Karpas-422 (cell line): ENCODE data around the gene TIAM2. TPM values are rescaled to one million over a fixed set of nuclear protein-coding genes. Genes with fewer than 3 reads are reported as not detected.
A peak's percentile ranks its signal among the peaks of the same experiment; 100 is the strongest.

Source experiments
- DNase-seq: peaks from one replicate; pipeline ENCODE4 v3.0.0-alpha.2; 2015
- H2AFZ ChIP-seq: fragments of 200-600 bp; sonication (generic); 2 replicates; pipeline ENCODE4 v1.6.1; 2014; ENCODE audit warnings: antibody characterized with exemption, low read length, mixed read lengths
- H3K27ac ChIP-seq: fragments of 200-600 bp; sonication (generic); 2 replicates; pipeline ENCODE4 v1.5.1; 2014; ENCODE audit warnings: mild to moderate bottlenecking, low read length, moderate library complexity
- H3K27me3 ChIP-seq: fragments of 200-600 bp; sonication (generic); 2 replicates; pipeline ENCODE4 v1.6.1; 2014; ENCODE audit warnings: low read length, mixed read lengths
- H3K36me3 ChIP-seq: fragments of 200-600 bp; sonication (generic); 2 replicates; pipeline ENCODE4 v1.6.1; 2014; ENCODE audit warnings: low read length, mixed read lengths; ENCODE audit not compliant: insufficient read depth
- H3K4me1 ChIP-seq: fragments of 200-600 bp; sonication (generic); 2 replicates; pipeline ENCODE4 v1.6.1; 2014; ENCODE audit warnings: mild to moderate bottlenecking, low read length, mixed read lengths
- H3K4me2 ChIP-seq: fragments of 200-600 bp; sonication (generic); 2 replicates; pipeline ENCODE4 v1.6.1; 2014; ENCODE audit warnings: low read length, low read depth, mild to moderate bottlenecking; ENCODE audit not compliant: poor library complexity, severe bottlenecking
- H3K4me3 ChIP-seq: fragments of 200-600 bp; sonication (generic); 2 replicates; pipeline ENCODE4 v1.5.1; 2014; ENCODE audit warnings: mild to moderate bottlenecking, antibody characterized with exemption, low read length, mixed read lengths
- H3K79me2 ChIP-seq: fragments of 200-600 bp; sonication (generic); 2 replicates; pipeline ENCODE4 v1.6.1; 2014; ENCODE audit warnings: mild to moderate bottlenecking, low read length, mixed read lengths
- H3K9ac ChIP-seq: fragments of 200-600 bp; sonication (generic); 2 replicates; pipeline ENCODE4 v1.6.0; 2014; ENCODE audit warnings: low read length
- H3K9me2 ChIP-seq: fragments of 200-600 bp; sonication (generic), shearing (Covaris generic); replicated peaks from 2 replicates; pipeline ENCODE4 v1.6.0; 2014; ENCODE audit warnings: mild to moderate bottlenecking, low read length, moderate library complexity; ENCODE audit not compliant: insufficient read depth
- H3K9me3 ChIP-seq: fragments of 300-700, 200-600 bp; sonication (generic); 2 replicates; pipeline ENCODE4 v1.6.1; 2014; ENCODE audit warnings: low read length, mixed read lengths
- H4K20me1 ChIP-seq: fragments of 200-600 bp; sonication (generic); 2 replicates; pipeline ENCODE4 v1.6.1; 2014; ENCODE audit warnings: mild to moderate bottlenecking, antibody characterized with exemption, low read length, low read depth; ENCODE audit not compliant: insufficient read depth
- total RNA-seq: library from RNA; depleted of rRNA; stranded (reverse); fragments of >200 nt; shearing (Covaris generic); gene quantifications from 2 replicates; pipeline ENCODE4 v1.2.3, GENCODE V29; 2014; ENCODE audit warnings: low replicate concordance

The TIAM2 gene
- total RNA-seq, 1 experiment from 2014 or later: 9.0 TPM

- Histone ChIP-seq H3K9me3 (no peaks in the 10 kb centered on the region), H3K36me3 (no peaks in the 10 kb centered on the region), H3K27ac (no peak overlapping the region), H3K4me3 (no peak overlapping the region), H3K4me2 (peak overlapping the region; percentile 19), H2AFZ (0 out of 2 replicates have a peak overlapping the region, but pooled peaks have one; percentile 2), H3K4me1 (no peaks in the 10 kb centered on the region), H3K9me2 (no peaks in the 10 kb centered on the region), H3K9ac (no peak overlapping the region), H4K20me1 (no peaks in the 10 kb centered on the region), H3K79me2 (no peaks in the 10 kb centered on the region), H3K27me3 (no peaks in the 10 kb centered on the region)
- DNase-seq: no peak
Measured at GRCh38 chr6:155143578-155144106, 148.5 kb downstream of the TIAM2 start.

GRCh38 chr6:155146205-155146604 lies 151.1 kb downstream of the TIAM2 start:
- Histone ChIP-seq H3K27me3 (no peaks in the 10 kb centered on the region), H3K4me1 (no peaks in the 10 kb centered on the region), H3K79me2 (no peaks in the 10 kb centered on the region), H3K4me3 (no peak overlapping the region), H3K4me2 (no peak overlapping the region), H3K9me2 (no peaks in the 10 kb centered on the region), H3K36me3 (no peaks in the 10 kb centered on the region), H2AFZ (no peak overlapping the region), H4K20me1 (no peaks in the 10 kb centered on the region), H3K9ac (no peak overlapping the region), H3K27ac (no peak overlapping the region), H3K9me3 (no peaks in the 10 kb centered on the region)
- no peak for DNase-seq

GRCh38 chr6:155147958-155148663 lies 153.0 kb downstream of the TIAM2 start:
- H3K9me2 ChIP-seq: no peaks in the 10 kb centered on the region
- no peak overlapping the region for H3K4me2 ChIP-seq
- no peaks in the 10 kb centered on the region for H3K79me2 ChIP-seq
- H4K20me1 ChIP-seq: no peaks in the 10 kb centered on the region
- no peak overlapping the region for H2AFZ ChIP-seq
- no peak overlapping the region for H3K27ac ChIP-seq
- no peak for DNase-seq
- H3K9ac ChIP-seq: no peak overlapping the region
- H3K36me3 ChIP-seq: no peaks in the 10 kb centered on the region
- H3K4me1 ChIP-seq: no peaks in the 10 kb centered on the region
- H3K27me3 ChIP-seq: no peaks in the 10 kb centered on the region
- H3K4me3 ChIP-seq: no peak overlapping the region
- no peaks in the 10 kb centered on the region for H3K9me3 ChIP-seq

- H2AFZ ChIP-seq: no peak overlapping the region
- no peaks in the 10 kb centered on the region for H3K9me3 ChIP-seq
- H3K36me3 ChIP-seq: no peaks in the 10 kb centered on the region
- no peak overlapping the region for H3K4me2 ChIP-seq
- no peaks in the 10 kb centered on the region for H3K27me3 ChIP-seq
- no peaks in the 10 kb centered on the region for H3K4me1 ChIP-seq
- no peak overlapping the region for H3K4me3 ChIP-seq
- H3K79me2 ChIP-seq: no peaks in the 10 kb centered on the region
- no peak overlapping the region for H3K9ac ChIP-seq
- no peaks in the 10 kb centered on the region for H3K9me2 ChIP-seq
- no peaks in the 10 kb centered on the region for H4K20me1 ChIP-seq
- DNase-seq: no peak
- no peak overlapping the region for H3K27ac ChIP-seq
Measured at GRCh38 chr6:155150967-155151671, 156.0 kb downstream of the TIAM2 start.

- DNase-seq: peak; percentile 43
Measured at GRCh38 chr6:155152211-155153076, 157.3 kb downstream of the TIAM2 start.

GRCh38 chr6:155154158-155154830 lies 159.2 kb downstream of the TIAM2 start:
- Histone ChIP-seq H3K36me3 (no peaks in the 10 kb centered on the region), H2AFZ (no peak overlapping the region), H3K4me3 (no peak overlapping the region), H3K27ac (no peak overlapping the region), H3K9ac (no peak overlapping the region), H3K9me2 (no peaks in the 10 kb centered on the region), H4K20me1 (no peaks in the 10 kb centered on the region), H3K9me3 (no peaks in the 10 kb centered on the region), H3K4me2 (no peak overlapping the region), H3K27me3 (no peaks in the 10 kb centered on the region), H3K79me2 (no peaks in the 10 kb centered on the region), H3K4me1 (peaks cover 3% of the 10 kb centered on the region; the same call in 1 of the 2 replicates)
- DNase-seq: no peak

More at GRCh38 chr6:155152211-155153076, 157.3 kb downstream of the TIAM2 start:
- H3K9ac ChIP-seq: no peak overlapping the region
- H3K79me2 ChIP-seq: no peaks in the 10 kb centered on the region
- no peak overlapping the region for H3K4me3 ChIP-seq
- H3K9me3 ChIP-seq: no peaks in the 10 kb centered on the region
- no peaks in the 10 kb centered on the region for H3K9me2 ChIP-seq
- no peaks in the 10 kb centered on the region for H3K27me3 ChIP-seq
- no peak overlapping the region for H2AFZ ChIP-seq
- no peaks in the 10 kb centered on the region for H3K36me3 ChIP-seq
- H3K4me2 ChIP-seq: no peak overlapping the region
- no peaks in the 10 kb centered on the region for H4K20me1 ChIP-seq
- no peaks in the 10 kb centered on the region for H3K4me1 ChIP-seq
- H3K27ac ChIP-seq: no peak overlapping the region

GRCh38 chr6:155155787-155156447 lies 160.8 kb downstream of the TIAM2 start:
- Histone ChIP-seq H3K36me3 (no peaks in the 10 kb centered on the region), H3K9me2 (no peaks in the 10 kb centered on the region), H4K20me1 (no peaks in the 10 kb centered on the region), H3K4me3 (no peak overlapping the region), H3K4me1 (peaks cover 3% of the 10 kb centered on the region; the same call in 1 of the 2 replicates), H3K4me2 (no peak overlapping the region), H3K27me3 (no peaks in the 10 kb centered on the region), H3K9me3 (no peaks in the 10 kb centered on the region), H2AFZ (no peak overlapping the region), H3K27ac (no peak overlapping the region), H3K79me2 (no peaks in the 10 kb centered on the region), H3K9ac (no peak overlapping the region)
- DNase-seq: no peak
